ENCODE results near the gene CRYGB.

CRYGB gene, protein sequence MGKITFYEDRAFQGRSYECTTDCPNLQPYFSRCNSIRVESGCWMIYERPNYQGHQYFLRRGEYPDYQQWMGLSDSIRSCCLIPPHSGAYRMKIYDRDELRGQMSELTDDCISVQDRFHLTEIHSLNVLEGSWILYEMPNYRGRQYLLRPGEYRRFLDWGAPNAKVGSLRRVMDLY

DNA sequence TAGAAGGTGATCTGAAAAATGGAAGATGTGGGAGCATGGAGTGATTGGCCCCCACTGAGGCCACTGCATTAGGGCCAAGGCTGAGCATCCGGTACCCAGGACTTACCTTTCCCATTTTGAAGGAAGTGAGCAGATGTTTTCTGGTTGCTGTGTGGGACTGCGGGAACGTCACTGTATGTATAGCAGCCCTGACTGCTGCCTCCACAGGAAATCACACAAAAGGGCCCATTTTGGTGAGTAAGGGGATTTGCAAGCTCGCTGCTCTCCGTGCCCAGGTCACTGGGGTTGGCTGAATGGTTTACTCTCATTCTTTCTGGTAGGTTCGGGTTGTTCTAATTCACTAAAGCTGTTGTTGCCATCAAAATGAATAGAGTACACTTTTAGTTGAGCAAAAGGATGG, at the start of gene CRYGB:
TSS of gene CRYGB (minus strand) at position 153 of the 400 bp plus-strand sequence. CDS start at position 115, 38 bp downstream.
- no peak for DNase-seq (ENCODE audit: low read depth in 2 of 2)

DNA sequence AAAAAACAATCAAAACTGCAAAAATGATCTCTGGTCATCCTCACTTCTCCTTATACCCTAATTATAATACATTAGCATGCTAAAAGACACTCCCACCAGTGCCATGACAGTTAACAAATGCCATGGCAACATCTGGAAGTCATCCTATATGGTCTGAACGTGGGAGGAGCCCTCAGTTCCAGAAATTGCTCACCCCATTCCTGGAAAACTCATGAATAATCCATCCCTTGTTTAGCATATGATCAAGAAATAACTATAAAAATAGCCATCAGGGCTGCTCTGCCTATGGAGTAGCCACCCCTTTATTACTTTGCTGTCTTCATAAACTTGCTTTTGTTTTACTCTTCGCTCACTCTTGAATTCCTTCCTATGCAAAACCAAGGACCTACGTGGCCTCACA, 49.6 kb upstream of the CRYGB start:
- DNase-seq (ENCODE audit: low read depth in 2 of 2) = no peak

DNA sequence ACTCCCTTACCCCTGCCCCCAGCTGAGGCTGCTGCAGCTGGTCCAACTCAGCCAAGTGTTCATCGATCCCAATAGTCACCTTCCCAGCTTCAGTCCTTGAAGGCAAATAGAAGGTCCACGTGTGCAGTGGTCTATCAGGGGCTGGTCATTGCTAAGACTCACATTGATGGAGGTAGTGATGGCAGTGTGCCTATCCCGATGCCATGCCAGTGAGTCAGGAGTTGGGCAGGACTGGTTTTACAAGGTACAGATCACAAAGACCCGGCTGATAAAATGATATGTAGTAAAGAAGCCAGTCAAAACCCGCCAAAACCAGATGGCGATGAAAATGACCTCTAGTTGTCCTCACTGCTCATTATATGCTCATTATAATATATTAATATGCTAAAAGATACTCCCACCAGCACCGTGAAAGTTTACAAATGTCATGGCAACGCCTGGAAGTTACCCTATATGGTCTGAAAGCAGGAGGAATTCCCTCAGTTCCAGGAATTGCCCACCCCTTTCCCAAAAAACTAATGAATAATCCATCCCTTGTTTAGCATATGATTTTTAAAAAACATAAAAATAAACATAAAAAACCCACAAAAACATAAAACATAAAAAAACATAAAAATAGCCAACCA, 46.8 kb upstream of the CRYGB start:
- no peak for DNase-seq (ENCODE audit: low read depth in 2 of 2)

DNA sequence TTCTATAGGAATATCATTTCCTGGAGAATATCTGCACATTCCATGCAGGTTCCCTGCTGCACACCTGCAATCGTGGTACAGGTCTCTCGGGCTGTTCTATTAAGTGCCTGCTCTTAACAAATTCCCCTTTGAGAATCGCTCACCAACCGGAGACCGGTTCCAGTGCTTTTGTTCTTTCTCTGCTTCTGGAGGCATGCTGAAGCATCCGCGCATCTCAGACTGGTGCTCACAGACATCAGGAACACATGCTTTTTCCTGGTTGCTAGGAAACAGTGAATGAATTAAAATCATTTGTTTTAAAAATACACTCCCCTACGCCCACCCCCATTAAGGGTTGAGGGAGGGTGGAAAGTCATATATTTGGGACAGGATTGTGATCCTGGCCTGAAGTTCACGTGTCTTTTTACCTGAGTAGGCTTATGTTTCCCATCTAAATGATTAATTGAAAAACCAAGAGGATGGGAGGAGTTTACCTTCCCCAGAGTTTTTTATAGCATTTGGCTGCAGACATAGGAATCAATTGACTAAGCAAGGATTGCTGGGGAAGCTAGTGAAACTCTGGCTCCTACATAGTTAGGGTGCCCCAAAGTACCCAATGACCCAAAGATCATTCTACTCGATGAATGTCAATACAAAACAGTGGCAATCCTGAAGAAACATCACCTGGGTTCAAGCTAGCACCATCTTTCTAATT, 44.0 kb upstream of the CRYGB start, which contains the start of gene C2orf80:
TSS of gene C2orf80 (minus strand) at position 221 of the 694 bp plus-strand sequence. CDS start 3,044 bp downstream, outside the sequence.
- no peak for DNase-seq (ENCODE audit: low read depth in 2 of 2)

DNA sequence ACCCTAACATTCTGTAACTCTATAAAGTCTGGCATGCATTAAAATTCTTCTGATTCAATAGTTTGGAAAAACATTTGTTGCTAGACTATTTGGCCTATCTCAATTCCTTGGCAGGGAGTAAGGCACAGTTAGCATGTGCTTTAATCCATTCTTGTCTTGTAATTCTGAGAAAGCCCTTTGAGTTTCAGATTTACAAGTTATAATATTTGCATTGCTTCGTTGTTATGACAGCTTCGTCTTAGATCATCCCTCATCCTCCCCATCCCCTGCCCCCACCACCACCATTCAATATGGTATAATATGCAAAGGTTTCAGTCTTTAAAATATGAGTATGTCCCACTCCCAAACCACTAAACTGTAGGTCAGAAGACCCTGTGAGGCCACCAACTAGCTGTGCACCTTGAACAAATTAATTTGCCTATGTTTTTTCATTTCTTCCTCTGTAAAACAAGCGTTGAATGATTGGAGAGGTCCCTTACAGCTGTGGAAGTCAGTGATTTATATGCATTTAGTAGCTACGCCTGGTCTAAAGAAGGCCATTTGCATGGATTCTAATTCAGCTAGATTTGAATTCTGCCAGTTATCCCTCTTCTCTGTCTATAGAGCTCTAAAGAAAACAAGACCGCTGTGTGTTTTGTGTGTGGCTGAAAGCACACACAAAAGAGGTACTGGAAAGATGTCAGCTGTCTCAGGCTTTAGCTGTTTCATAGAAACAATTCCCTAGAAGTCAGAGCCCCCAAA, 43.3 kb upstream of the CRYGB start:
- no peak for DNase-seq (ENCODE audit: low read depth in 2 of 2)

DNA sequence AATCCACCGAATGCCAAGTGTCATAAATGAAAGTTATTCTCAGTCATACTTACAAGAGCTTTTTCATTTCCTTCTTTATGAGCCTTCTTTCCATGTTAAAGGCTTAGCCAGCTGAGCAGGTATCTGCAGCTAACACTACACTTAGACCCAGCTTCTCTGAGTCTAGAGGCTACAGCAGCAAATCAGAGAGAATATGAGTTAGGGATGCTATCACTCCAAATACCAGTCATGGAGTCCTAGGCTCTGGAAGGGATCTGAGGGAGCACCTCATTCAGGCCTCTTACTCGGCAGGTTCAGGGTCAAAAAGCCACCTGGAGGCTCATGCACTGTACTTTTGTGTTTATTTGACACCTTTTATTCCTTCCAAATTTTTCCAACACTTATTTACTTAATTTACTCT, 40.9 kb upstream of the CRYGB start:
- no peak for DNase-seq (ENCODE audit: low read depth in 2 of 2)

DNA sequence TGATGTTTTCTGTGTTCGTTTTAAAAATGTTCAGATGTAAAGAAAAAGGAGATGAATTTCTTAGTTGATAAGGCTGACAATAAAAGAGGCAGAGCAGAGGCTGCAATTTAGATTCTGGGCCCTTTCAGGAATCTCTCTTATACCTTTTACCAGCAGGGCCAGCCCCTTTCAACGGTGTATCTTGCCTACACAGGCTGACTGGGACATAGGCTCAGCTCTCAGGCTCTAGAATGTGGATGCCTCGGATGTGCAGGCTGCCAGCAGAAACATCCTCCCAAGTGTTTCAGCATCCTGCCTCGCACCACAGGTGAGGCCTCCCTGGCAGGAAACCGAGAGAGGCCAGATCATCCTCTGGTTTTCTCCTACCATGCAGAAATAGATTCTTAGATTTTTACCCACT, 40.5 kb upstream of the CRYGB start:
- no peak for DNase-seq (ENCODE audit: low read depth in 2 of 2)

DNA sequence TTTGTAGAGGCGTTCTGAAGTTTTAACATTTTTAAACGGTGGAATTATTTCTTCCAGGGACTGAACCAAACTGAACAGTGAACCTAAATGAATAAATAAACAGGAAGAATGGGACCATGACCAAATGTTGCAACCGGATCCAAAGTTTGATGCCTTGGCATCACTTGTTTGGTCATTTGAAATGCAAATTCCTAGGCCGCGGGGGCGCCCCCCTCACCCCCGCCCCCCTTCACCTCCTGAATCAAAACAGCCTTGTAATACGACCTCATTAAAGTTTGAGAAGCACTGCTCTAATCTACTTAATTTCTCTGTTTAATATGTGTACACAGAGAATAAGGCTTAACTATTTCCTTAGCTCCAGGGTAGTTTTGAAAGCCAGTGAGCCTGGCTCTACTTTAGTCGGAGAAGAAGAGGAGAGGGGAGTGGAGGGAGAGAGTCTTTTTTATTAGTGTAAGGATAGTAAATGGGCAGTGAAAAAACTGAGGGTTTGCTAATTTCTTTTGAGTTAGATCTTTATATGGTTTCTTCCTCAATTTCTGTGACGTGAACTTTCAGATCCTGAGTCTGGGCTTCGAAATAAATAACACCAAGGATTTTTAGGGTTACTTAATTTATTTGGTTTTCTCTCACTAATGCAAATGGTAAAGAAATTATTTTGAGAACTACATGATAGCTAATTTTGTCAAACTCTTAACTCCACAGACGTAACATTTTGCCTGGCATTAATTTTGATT, 38.2 kb upstream of the CRYGB start:
- DNase-seq (ENCODE audit: low read depth in 2 of 2) = no peak

DNA sequence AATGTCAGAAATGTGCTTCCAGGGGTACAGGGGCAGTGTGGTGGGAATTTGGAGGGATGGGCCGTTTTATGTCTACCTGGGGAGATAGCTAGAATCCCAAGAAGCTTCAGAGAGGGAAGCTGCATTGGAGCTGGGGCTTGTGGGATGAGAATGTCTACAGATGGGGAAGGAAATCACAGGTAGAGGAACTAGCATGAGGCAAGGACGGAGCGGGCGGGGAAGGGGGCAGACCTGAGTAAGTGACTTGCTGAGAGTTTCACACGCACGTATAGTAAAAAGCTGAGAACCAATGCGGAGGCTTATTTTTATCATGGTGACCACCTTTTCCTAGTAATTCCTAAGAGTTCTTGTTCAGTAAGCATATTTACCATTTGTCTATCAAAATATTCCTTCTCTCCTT, 37.6 kb upstream of the CRYGB start:
- DNase-seq (ENCODE audit: low read depth in 2 of 2) = no peak

DNA sequence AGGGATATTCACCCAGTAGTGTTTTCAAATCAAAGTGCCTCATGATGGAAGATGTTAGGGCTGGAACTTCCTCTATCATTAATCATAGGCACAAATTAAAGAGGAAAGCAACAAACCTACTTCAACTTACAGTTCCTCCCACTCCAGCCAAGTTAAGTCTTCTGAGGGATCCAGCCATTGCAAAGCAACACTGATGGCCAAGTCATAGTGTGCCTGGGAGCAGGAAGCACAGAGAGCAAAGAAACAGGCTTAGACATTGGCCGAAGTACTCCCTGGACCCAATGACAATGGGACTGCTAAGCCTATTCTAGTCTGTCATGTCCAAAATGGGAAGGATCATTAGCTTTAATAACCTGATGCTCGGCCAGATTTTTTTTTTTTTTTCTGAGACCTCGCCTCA, 36.9 kb upstream of the CRYGB start:
- no peak for DNase-seq (ENCODE audit: low read depth in 2 of 2)

DNA sequence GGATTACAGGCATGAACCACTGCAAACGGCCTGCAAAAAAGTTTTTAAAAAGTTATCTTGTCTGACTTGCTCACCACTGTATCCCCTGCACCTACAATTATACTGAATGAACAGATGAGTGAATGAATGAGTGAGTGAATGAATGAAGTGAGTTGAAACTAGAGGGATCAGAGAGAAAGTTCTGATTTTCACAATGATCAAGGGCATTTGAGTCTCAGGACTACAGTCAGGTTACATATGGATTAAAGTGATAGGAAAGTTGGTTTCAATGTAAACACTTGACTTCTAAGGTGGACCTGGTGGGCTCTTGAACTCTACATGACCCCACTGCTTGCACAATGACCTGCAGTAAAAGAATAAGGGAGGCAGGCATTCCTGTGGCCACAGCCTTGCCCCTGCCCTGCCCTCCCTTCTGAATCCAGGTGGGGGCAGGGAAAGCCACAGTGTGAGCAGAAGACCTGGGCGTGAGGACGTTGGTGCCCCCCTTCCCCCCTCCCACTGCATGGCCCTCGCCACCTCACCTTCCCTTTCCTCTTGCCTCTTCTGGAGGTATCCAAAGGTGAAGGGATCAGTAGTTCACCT, 33.2 kb upstream of the CRYGB start:
- no peak for DNase-seq (ENCODE audit: low read depth in 2 of 2)

DNA sequence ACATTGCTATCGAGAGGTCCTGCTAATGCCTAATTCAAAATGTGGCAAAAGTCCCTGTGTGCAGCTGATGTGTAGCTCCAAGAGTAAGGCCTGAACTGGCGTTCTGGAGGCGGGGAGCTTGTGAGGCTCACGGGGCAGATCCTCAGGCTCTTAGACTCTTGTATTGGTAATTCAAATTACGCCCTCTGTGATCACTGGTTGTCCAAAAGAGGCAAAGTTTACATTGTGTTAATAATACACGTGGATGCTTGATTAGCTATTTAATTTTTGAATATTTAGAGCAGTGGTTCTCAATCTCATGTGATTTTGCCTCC, 29.8 kb upstream of the CRYGB start:
- no peak for DNase-seq (ENCODE audit: low read depth in 2 of 2)

DNA sequence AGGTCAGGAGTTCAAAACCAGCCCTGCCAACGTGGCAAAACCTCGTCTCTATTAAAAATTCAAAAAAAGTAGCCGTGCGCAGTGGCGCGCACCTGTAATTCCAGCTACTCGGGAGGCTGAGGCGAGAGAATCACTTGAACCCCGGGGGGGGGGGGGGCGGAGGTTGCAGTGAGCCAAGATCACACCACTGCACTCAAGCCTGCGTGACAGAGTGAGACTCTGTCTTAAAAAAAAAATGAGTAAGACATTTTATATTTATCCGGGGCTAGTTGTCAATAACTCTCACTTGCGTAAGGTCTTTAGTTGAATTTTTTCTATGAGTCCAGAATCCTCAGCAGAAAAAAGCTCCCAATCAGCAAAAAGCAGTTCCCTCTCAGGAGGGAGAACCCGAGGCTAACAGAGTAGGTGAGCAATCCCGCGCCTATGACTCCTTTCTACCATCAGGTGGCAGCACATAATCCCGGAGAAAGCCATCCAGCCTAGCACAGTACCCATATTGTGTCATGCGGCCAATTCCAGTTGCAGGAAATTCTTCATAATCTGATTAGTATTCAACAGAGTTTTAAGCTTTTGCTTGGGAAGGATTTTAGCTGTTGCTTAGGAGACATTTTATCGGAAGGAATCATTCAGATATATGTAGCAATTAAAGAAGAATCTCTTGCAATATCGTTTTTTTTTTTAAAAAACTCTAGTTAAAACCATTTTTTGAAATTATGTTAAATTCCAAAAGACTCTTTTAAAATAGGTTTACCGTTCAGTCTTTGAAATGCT, 29.3 kb upstream of the CRYGB start:
- DNase-seq (ENCODE audit: low read depth in 2 of 2) = peak; percentile 17 to 23

DNA sequence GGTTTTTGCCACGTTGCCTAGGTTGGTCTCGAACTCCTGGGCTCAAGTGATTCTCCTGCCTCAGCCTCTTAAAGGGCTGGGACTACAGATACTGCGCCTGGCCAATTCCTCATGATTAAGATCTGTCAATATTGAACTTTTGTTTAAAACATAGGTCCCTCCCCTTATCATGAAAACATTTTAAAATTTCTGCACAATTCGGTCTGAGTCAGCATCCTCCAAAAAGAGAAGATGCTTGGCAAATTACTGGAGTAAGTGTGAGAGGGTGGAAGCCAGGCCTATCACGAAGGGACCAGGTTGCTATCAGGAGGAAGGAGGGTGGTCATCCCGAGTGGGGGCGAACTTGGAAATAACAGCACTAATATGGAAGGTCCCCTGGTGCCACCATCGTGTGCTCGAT, 28.2 kb upstream of the CRYGB start:
- no peak for DNase-seq (ENCODE audit: low read depth in 2 of 2)

DNA sequence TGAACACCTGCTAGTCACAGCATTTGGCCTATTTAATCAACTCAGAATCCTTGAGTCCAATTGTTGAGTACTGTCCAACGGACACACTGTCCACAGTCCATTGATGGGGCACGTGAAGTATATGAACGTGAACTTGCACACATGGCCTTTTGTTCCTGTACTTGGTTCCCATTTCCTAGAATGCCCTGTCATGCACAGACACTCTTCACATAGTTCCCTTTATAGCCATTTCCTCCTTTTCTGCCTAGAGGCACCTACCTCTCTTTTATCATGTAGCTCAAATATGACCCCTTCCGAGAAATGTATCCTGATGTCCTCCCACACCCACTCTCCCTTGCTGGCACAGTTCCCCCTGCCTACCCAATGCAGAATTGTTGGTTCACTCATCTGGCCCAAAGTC, 26.2 kb upstream of the CRYGB start:
- DNase-seq (ENCODE audit: low read depth in 2 of 2) = no peak

DNA sequence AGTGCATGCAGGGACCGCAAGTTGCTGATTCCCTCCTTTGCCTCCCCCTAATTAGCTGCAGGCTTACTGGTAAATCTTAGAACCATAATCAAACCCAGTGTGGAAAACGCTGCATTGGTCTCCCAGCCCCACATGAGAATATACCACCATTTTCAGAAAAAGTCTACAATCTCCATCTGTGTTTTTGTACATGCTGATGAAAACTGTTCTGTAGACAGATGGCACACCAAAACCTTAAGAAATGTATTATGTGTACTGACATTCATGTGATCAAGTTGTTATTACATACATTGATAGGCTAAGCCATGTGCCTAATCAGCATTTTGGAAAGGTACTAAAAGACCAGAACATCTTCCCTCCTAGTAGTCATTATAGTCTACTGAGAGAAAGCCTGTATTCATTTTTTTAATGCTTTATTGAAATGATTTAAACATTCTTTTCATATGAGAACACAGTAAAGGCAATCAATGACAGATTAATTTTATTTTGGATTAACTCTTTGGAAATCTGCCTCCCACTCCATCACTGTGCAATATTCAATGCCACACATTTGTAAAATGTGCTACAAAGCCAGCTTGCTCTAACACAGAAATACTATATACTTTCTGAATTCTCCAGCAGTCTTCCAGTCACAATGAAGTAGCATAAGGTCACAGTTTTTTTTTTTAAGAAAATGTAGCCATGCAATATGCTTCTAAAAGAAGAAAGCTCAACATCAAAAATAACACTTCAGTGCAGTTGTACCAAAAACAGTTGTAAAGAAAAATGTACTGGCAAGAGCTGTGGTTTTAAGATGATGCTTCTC, 19.2 kb upstream of the CRYGB start:
- DNase-seq (ENCODE audit: low read depth in 2 of 2) = no peak

DNA sequence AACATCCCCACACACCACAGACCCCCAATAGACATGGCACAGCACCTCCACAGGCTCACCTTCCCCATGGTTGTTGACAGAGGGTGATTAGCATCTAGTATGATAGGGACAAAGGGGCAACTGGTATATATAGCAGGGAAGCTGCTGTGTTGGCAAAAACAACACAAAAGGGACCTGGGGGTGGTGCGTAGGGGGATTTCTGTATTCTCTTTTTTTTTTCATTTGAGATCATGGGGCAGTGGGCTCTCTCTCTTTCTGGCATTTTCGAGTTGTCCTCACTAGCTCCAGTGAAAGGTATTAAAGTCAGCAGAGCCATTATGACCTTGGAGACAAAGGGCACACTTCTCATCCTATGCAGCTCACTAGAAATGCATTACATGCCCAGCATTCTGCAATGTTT, 17.5 kb upstream of the CRYGB start, which contains the start of gene CRYGA:
TSS of gene CRYGA (minus strand) at position 101 of the 400 bp plus-strand sequence. CDS start at position 68, 33 bp downstream.
- DNase-seq (ENCODE audit: low read depth in 2 of 2) = no peak

DNA sequence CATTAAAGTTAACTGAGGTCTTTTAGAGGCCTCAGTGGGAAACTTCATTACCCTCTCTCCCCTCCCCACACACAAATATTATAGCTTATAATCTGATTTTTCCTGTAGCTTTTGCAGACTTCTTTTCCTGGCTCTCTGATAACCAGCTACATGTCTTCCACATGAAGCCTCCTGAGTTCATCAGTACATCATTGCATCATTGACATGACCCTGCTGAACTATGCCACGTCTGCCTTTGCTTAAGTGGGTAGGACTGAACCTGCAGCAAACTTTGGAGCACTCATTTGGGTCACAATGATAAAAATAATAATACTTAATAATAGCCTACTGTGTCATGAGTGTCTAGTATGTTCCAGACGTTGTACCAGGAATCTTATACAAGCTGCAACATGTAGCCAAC, 10.5 kb upstream of the CRYGB start:
- DNase-seq (ENCODE audit: low read depth in 2 of 2) = no peak

DNA sequence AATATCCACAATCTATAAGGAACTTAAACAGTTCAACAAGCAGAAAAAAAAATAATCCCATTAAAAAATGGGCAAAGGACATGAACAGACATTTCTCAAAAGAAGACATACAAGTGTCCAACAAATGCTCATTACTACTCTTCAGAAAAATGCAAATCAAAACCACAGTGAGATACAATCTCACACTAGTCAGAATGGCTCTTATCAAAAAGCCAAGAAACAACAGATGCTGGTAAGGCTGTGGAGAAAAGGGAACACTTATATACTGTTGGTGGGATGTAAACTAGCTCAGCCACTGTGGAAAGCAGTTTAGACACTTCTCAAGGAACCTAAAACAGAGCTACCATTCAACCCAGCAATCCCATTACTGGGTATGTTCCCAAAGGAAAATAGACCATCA, 7.2 kb upstream of the CRYGB start:
- no peak for DNase-seq (ENCODE audit: low read depth in 2 of 2)

DNA sequence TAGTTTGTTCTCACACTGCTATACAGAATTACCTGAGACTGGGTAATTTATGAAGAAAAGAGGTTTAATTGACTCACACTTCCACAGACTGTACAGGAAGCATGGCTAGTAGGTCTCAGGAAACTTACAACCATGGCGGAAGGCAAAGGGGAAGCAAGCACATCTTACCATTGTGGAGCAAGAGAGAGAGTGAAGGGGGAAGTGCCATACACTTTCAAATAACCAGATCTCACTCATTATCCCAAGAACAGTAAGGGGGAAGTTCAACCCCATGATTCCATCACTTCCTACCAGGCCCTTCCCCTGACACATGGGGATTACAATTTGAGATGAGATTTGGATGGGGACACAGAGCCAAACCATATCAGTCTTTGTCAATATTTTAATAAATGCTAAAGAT, 5.0 kb upstream of the CRYGB start:
- no peak for DNase-seq (ENCODE audit: low read depth in 2 of 2)
